Nephron progenitor cell (in vitro differentiated cells): ENCODE data around the gene MAP3K5.

Experiments
- DNase-seq: peaks from one replicate; pipeline ENCODE4 v3.0.0; 2021
- H3K27ac Mint-ChIP-seq: 2 replicates; pipeline ENCODE4 v1.8.0; 2021; ENCODE audit warnings: mild to moderate bottlenecking, moderate library complexity, mixed read lengths
- H3K27me3 Mint-ChIP-seq: 2 replicates; pipeline ENCODE4 v1.8.0; 2021; ENCODE audit warnings: mild to moderate bottlenecking, low read depth, mixed read lengths; ENCODE audit not compliant: poor library complexity
- H3K36me3 Mint-ChIP-seq: 2 replicates; pipeline ENCODE4 v1.8.0; 2021; ENCODE audit warnings: low read depth, mixed read lengths
- H3K4me1 Mint-ChIP-seq: 2 replicates; pipeline ENCODE4 v1.8.0; 2021; ENCODE audit warnings: mixed read lengths
- H3K4me3 Mint-ChIP-seq: 2 replicates; pipeline ENCODE4 v1.8.0; 2021; ENCODE audit warnings: mild to moderate bottlenecking, moderate library complexity, mixed read lengths
- H3K9me3 Mint-ChIP-seq: 2 replicates; pipeline ENCODE4 v1.8.0; 2021; ENCODE audit warnings: mild to moderate bottlenecking, moderate library complexity, mixed read lengths
- CTCF ChIP-seq: fragments of 200-600 bp; sonication (generic); IDR thresholded peaks from 2 replicates; pipeline ENCODE4 v1.5.0; 2021; ENCODE audit warnings: antibody characterized with exemption

The MAP3K5 gene

DNA sequence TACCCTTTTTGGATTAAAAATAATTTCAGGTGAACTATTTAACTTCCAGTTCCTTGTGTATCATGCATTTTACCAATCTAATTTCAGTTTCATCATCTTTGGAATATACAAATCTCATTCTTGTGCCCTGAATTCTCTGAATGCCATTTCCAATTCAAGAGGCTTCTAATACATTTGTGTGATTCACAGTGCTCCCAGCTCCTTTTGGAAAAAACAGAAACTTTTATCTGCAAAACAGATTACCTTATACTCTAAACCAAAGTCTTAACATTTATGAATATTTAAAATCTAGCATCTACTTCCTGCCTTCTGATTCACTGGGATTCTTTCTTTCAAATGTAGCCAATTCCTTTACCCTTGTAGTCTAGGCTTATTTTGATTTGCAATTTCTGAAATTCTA, 19.0 kb upstream of the MAP3K5 start:
- no peak for TF ChIP-seq CTCF
- DNase-seq: no peak
- Mint-ChIP-seq H3K27ac (no peak overlapping the region), H3K27me3 (no peaks in the 10 kb centered on the region), H3K36me3 (no peaks in the 10 kb centered on the region), H3K4me1 (no peaks in the 10 kb centered on the region), H3K9me3 (peaks cover under 1% of the 10 kb centered on the region), H3K4me3 (no peak overlapping the region)

DNA sequence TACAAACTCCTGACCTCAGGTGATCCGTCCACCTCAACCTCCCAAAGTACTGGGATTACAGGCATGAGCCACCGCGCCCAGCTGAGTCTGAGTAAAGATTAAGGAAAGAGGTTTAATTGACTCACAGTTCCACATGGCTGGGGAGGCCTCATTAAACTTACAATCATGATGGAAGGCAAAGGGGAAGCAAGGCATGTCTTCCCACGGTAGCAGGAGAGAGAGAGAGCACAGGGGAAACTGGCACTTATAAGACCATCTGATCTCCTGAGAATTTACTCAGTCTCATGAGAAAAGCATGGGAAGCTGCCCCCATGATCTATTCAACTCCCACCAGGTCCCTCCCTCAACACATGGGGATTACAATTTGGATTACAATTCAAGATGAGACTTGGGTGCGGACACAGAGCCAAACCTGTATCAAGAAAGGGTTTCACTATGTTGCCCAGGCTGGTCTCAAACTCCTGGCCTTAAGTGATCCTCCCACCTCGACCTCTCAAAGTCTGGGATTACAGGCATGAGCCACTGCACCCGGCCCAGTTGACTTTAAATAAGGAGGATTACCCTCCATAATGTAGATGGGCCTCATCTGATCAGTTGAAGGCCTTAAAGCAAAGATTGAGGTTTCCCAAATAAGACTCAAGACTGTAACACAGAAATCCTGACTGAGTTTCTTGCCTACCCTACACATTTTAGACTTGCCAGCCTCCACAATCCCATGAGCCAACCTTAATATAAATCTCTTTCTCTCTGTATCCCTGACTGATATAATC, 17.0 kb upstream of the MAP3K5 start:
- no peak overlapping the region for H3K4me3 Mint-ChIP-seq
- no peak for DNase-seq
- H3K4me1 Mint-ChIP-seq: no peaks in the 10 kb centered on the region
- no peak for TF ChIP-seq CTCF
- no peaks in the 10 kb centered on the region for H3K36me3 Mint-ChIP-seq
- H3K27ac Mint-ChIP-seq: no peak overlapping the region
- no peaks in the 10 kb centered on the region for H3K9me3 Mint-ChIP-seq
- no peaks in the 10 kb centered on the region for H3K27me3 Mint-ChIP-seq

GRCh38 chr6:136803608-136804007, 11.3 kb upstream of the MAP3K5 start:
- Mint-ChIP-seq H3K27ac (no peak overlapping the region), H3K27me3 (peaks cover 5% of the 10 kb centered on the region), H3K4me1 (no peaks in the 10 kb centered on the region), H3K4me3 (no peak overlapping the region), H3K9me3 (no peaks in the 10 kb centered on the region), H3K36me3 (no peaks in the 10 kb centered on the region)
- no peak for TF ChIP-seq CTCF
- no peak for DNase-seq

DNA sequence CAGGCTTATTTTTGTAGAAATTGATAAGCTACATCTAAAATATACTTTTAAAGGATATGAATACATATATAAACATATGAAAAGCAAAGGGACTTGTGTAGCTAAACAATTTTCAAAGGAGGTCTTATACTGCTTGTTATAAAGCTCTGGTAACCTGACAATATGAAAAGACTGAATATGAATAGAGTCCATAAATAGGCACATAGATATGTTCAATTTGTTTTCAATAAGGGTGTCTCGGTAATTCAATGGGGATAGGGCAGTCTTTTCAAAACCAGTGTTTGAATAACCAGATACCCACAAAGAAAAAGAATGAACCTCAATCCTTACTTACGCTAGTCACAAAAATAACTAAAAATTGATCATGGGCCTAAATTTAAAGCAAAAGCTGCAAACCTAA, 9.3 kb upstream of the MAP3K5 start:
- Mint-ChIP-seq H3K27ac (no peak overlapping the region), H3K27me3 (peaks cover 11% of the 10 kb centered on the region), H3K36me3 (no peaks in the 10 kb centered on the region), H3K4me3 (no peak overlapping the region), H3K4me1 (no peaks in the 10 kb centered on the region), H3K9me3 (peaks cover 12% of the 10 kb centered on the region)
- no peak for TF ChIP-seq CTCF
- DNase-seq: no peak

DNA sequence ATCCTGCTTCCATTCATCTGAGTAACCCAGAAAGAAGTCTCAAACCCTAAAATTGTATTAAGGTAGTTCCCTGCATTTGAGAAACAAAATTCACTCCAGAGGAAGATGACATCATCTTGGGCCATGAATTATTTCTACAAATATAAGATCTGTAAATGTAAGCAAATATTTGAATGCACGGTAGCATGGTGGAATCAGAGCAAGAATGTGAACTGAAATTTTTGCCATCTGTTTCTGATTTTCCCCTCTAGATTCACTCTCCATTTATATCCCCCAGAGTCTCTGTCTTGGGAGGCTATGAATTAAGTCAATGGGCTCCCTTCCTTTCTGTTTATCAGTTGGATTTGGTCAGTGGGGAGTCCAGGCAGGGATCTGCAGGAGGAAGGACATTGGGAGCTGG, 5.8 kb upstream of the MAP3K5 start:
- peaks cover 30% of the 10 kb centered on the region for H3K27me3 Mint-ChIP-seq
- H3K27ac Mint-ChIP-seq: no peak overlapping the region
- DNase-seq: no peak
- peaks cover 5% of the 10 kb centered on the region for H3K4me1 Mint-ChIP-seq
- H3K36me3 Mint-ChIP-seq: no peaks in the 10 kb centered on the region
- peaks cover 12% of the 10 kb centered on the region for H3K9me3 Mint-ChIP-seq
- no peak overlapping the region for H3K4me3 Mint-ChIP-seq
- TF ChIP-seq CTCF: no peak

DNA sequence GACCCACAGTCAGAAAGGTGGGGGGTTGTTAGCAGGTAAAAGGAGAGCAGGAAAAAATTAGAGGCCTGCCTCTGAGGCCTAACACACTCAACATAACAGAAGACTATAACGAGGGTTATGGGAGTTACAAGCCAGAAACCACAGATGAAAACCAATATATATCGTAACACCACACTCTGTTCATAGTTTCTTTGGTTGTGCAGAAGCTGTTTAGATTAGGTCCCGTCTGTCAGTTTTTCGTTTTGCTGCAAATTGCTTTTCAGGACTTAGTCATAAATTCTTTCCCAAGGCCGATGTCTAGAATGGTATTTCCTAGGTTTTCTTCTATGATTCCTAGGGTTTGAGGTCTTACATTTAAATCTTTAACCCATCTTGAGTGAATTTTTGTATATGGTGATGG, 3.7 kb upstream of the MAP3K5 start:
- DNase-seq: no peak
- Mint-ChIP-seq H3K36me3 (no peaks in the 10 kb centered on the region), H3K27ac (no peak overlapping the region), H3K9me3 (peaks cover 12% of the 10 kb centered on the region), H3K4me3 (no peak overlapping the region), H3K4me1 (peaks cover 10% of the 10 kb centered on the region), H3K27me3 (peaks cover 46% of the 10 kb centered on the region)
- TF ChIP-seq CTCF: no peak
